ENCODE measurements around the gene HID1.

Gene HID1

DNA sequence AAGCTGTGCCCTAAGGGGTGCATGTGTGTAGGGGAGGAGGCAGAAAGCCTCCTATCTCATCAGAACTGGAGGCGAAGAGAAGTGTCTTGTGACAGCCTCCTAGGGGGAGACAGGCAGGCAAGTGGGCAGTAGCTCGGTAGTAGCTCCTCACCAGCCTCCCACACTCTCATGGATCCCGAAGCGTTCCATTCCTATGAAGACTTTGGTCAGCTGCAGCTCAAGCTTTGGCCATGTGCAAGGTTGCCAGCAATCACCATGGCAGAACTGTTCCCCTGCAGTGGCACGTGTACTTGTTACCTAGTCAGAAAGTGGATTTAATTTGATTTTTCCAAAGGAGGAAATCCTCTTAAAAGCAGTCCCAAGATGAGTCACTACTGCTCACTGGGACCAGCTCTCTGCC is 46.6 kb upstream of the HID1 start (continued):
- TF ChIP-seq, protein P1, sequence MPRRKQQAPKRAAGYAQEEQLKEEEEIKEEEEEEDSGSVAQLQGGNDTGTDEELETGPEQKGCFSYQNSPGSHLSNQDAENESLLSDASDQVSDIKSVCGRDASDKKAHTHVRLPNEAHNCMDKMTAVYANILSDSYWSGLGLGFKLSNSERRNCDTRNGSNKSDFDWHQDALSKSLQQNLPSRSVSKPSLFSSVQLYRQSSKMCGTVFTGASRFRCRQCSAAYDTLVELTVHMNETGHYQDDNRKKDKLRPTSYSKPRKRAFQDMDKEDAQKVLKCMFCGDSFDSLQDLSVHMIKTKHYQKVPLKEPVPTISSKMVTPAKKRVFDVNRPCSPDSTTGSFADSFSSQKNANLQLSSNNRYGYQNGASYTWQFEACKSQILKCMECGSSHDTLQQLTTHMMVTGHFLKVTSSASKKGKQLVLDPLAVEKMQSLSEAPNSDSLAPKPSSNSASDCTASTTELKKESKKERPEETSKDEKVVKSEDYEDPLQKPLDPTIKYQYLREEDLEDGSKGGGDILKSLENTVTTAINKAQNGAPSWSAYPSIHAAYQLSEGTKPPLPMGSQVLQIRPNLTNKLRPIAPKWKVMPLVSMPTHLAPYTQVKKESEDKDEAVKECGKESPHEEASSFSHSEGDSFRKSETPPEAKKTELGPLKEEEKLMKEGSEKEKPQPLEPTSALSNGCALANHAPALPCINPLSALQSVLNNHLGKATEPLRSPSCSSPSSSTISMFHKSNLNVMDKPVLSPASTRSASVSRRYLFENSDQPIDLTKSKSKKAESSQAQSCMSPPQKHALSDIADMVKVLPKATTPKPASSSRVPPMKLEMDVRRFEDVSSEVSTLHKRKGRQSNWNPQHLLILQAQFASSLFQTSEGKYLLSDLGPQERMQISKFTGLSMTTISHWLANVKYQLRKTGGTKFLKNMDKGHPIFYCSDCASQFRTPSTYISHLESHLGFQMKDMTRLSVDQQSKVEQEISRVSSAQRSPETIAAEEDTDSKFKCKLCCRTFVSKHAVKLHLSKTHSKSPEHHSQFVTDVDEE (CRISPR knock-in tag; IDR thresholded peaks at IDR 0.05) = no peak
- TF ChIP-seq ZFP30 (CRISPR knock-in tag; IDR thresholded peaks at IDR 0.05) = no peak
- TF ChIP-seq ZC3H10 (CRISPR knock-in tag; IDR thresholded peaks at IDR 0.05) = no peak
- no peak for TF ChIP-seq PPARA (CRISPR knock-in tag; IDR thresholded peaks at IDR 0.05; ENCODE audit: borderline replicate concordance)
- TF ChIP-seq CSDC2 (CRISPR knock-in tag; IDR thresholded peaks at IDR 0.05) = no peak

GRCh38 chr17:75013092-75013559 is 40.6 kb upstream of the HID1 start:
- TF ChIP-seq ESRRG (CRISPR knock-in tag; IDR thresholded peaks at IDR 0.05) (0 out of 2 replicates have a peak, but pooled peaks have one; percentile 29), ARNTL (CRISPR knock-in tag; IDR thresholded peaks at IDR 0.05; ENCODE audit: borderline replicate concordance, low read depth) (no peak)
- ATAC-seq = peak; percentile 6

DNA sequence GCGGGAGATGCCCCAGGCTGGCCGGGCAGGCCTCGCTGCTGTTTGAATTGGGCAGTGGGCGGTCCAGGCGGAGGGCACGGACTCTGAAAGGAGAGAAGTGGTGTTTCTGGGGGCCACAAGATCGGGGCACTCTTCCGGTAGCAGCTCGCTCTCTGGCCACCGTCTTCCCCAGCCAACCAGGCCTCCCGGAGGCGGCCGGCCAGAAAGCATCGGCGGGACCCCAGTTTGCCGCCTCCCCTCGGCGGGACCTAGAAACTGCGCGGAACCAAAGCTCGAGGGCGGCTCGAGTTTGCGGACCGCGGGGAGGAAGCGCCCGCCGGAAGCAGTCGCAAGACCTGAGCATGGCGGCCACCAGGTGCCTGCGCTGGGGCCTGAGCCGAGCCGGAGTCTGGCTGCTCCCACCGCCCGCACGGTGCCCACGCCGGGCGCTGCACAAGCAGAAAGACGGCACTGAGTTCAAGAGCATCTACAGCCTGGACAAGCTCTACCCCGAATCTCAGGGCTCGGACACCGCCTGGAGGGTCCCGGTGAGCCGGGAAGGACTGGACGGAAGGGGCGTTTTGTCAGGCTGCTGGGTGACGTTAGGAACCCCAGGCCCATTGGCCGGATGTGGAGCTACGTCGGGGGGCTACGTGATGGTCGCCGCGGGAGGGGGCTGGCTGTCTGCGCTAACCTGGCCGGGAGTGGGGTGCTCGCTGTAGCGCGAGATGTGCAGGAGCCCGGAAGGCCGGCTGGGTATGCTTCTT is 40.0 kb upstream of the HID1 start, which contains the start of gene MRPL58:
MRPL58 (plus strand) TSS at position 325 of the 746 bp plus-strand sequence; CDS start at position 342, 17 bp downstream.
- peak; percentile 94 for ATAC-seq
- TF ChIP-seq ZFP30 (CRISPR knock-in tag; IDR thresholded peaks at IDR 0.05) (no peak; the same call in 1 of the 2 replicates), GLIS3 (CRISPR knock-in tag; IDR thresholded peaks at IDR 0.05) (no peak), BACH2 (CRISPR knock-in tag; IDR thresholded peaks at IDR 0.05; ENCODE audit: borderline replicate concordance) (no peak), ZFP3 (CRISPR knock-in tag; IDR thresholded peaks at IDR 0.05) (peak; percentile 77; the same call in 1 of the 2 replicates), CSDC2 (CRISPR knock-in tag; IDR thresholded peaks at IDR 0.05) (peak; percentile 78; the same call in 1 of the 2 replicates), CREB5 (CRISPR knock-in tag; IDR thresholded peaks at IDR 0.05; ENCODE audit: low read depth) (no peak), RARB (CRISPR knock-in tag; IDR thresholded peaks at IDR 0.05) (no peak), ZNF565 (CRISPR knock-in tag; conservative IDR thresholded peaks at IDR 0.05; ENCODE audit: low read depth) (peak; percentile 27; the same call in 1 of the 2 replicates), SNAI2 (CRISPR knock-in tag; IDR thresholded peaks at IDR 0.05) (no peak), TOX (CRISPR knock-in tag; IDR thresholded peaks at IDR 0.05; ENCODE audit: borderline replicate concordance) (no peak), ZNF8 (CRISPR knock-in tag; IDR thresholded peaks at IDR 0.05) (peak; percentile 33; the same call in 1 of the 2 replicates), ZC3H10 (CRISPR knock-in tag; IDR thresholded peaks at IDR 0.05) (no peak), PPARA (CRISPR knock-in tag; IDR thresholded peaks at IDR 0.05; ENCODE audit: borderline replicate concordance) (no peak), OSR1 (CRISPR knock-in tag; IDR thresholded peaks at IDR 0.05) (no peak), ARNTL (CRISPR knock-in tag; IDR thresholded peaks at IDR 0.05; ENCODE audit: borderline replicate concordance, low read depth) (no peak), POU6F1 (CRISPR knock-in tag; IDR thresholded peaks at IDR 0.05; ENCODE audit: borderline replicate concordance, low read depth) (0 out of 2 replicates have a peak, but pooled peaks have one; percentile 83), PATZ1 (CRISPR knock-in tag; IDR thresholded peaks at IDR 0.05; ENCODE audit: borderline replicate concordance) (peak; percentile 97), TCF4 (CRISPR knock-in tag; IDR thresholded peaks at IDR 0.05; ENCODE audit: borderline replicate concordance) (no peak), ESRRG (CRISPR knock-in tag; IDR thresholded peaks at IDR 0.05) (no peak), ISL1 (CRISPR knock-in tag; IDR thresholded peaks at IDR 0.05) (no peak), ZNF70 (CRISPR knock-in tag; IDR thresholded peaks at IDR 0.05) (peak; percentile 42; the same call in 1 of the 2 replicates)
- TF ChIP-seq, protein P1 (CRISPR knock-in tag; IDR thresholded peaks at IDR 0.05) = no peak; the same call in 1 of the 2 replicates
- TF ChIP-seq, protein P2, sequence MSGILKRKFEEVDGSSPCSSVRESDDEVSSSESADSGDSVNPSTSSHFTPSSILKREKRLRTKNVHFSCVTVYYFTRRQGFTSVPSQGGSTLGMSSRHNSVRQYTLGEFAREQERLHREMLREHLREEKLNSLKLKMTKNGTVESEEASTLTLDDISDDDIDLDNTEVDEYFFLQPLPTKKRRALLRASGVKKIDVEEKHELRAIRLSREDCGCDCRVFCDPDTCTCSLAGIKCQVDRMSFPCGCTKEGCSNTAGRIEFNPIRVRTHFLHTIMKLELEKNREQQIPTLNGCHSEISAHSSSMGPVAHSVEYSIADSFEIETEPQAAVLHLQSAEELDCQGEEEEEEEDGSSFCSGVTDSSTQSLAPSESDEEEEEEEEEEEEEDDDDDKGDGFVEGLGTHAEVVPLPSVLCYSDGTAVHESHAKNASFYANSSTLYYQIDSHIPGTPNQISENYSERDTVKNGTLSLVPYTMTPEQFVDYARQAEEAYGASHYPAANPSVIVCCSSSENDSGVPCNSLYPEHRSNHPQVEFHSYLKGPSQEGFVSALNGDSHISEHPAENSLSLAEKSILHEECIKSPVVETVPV (CRISPR knock-in tag; IDR thresholded peaks at IDR 0.05) = no peak

Measured in SK-N-SH treated with all-trans-retinoic acid at 6 μM for 48 hours (cell line).